ENCODE results near the gene TTC39C. TPM values are rescaled to one million over a fixed set of nuclear protein-coding genes. Genes with fewer than 3 reads are reported as not detected.

Gene TTC39C
- total RNA-seq, result 20.8 and 31.5 TPM in 2 replicates

DNA sequence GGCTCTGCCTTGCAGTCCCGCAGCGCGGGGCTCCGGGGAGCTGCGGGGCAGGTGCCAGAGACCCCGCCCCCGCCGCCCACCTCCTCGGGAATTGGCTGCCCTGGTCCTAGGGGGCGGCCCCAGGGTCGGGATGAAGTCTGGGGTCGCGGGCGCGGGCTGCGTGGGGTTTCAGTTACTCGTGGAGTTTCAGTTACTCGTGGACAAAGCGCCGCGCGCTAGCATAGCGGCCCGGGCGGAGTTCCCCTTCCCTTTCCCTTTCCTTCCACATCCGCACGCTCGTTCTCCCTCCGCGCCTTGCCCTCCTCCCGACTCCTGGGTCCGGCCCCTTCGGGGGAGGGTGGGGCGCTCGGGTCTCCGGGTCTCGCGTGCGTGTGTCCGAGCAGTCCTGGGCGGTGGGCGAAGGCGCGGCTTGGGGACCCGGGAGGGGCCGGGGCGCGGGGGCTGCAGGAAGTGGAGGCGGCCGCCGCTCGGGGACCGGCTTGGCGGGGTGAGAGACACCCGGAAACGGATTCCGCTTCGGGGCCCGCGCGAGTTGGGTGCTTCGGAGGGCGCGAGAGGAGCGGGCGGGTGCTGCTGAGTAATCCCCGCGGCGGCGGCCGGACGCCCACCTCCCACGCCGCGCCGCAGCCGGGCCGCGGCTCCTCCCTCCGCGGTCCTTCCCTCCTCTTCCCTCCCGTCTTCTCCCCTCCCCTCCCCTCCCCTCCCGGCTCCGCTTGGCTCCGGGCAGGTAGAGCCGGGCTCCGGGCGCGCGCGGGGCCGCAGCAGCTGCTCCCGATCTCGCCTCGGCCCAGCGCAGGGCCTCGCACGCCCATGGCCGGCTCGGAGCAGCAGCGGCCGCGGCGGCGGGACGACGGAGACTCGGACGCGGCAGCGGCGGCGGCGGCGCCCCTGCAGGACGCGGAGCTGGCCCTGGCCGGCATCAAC, at the start of gene TTC39C:
Gene TTC39C, plus strand, starts transcription at position 693 of the 924 bp plus-strand sequence. Its CDS starts 118 bp downstream, at position 811.

GRCh38 chr18:24138789-24139616, 124.4 kb downstream of the TTC39C start, which contains the start of gene CABYR:
TSS of gene CABYR (plus strand) at chr18:24139062. CDS start at chr18:24143115, 4,053 bp downstream.

Other genes starting within 250 kb of the TTC39C start
- gene CABYR, start 124.3 kb downstream of the TTC39C start, total RNA-seq, result 3.9 and 7.2 TPM in 2 replicates

Data from uterine smooth muscle cell (primary cell).